GM04503 (cell line): ENCODE results near the gene RPL18A.

Experiments
- DNase-seq: peaks from one replicate; pipeline ENCODE4 v3.0.0-alpha.2; 2012; ENCODE audit warnings: low read depth

Gene RPL18A

DNA sequence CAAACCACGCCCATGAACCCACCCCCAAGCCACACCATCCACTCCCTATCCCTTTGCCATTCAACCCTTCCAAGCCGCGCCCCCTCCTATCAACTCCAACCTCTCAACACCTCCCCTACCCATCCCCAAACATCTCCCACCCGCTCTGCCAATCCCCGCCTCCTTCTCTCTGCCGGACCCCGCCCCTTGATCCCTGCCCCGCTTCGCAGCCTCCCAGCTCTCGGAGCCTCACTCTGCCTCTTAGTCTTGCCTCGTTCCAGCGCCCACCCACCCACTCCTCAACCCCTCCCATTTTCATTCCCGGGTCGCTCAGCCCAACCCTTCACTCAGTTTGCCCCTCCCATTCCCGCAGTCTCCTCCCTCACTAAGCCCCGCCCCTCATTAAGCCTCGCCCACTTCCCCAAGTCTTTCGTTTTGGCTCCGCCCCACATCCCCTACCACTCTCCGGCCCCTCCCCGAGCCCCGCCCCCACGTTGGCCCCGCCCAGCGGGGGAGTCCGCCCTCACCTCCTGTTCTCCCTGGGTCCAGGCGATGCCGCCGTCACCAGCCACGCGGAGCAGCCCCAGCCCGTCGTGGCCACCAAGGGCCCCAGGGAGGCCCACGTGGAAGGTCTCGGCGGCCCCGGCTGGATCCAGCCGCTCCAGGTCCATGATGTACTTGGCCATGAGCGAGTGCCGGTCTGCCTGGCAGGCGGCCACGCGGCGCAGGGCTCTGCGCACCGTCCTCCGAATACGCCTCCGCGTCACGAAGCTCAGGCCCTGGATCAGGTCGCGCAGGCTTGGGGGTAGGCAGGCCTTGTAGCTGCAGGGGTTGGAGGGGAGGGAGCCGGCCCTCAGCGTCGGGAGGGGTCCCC lies 17.7 kb upstream of the RPL18A start:
- no peak for DNase-seq

DNA sequence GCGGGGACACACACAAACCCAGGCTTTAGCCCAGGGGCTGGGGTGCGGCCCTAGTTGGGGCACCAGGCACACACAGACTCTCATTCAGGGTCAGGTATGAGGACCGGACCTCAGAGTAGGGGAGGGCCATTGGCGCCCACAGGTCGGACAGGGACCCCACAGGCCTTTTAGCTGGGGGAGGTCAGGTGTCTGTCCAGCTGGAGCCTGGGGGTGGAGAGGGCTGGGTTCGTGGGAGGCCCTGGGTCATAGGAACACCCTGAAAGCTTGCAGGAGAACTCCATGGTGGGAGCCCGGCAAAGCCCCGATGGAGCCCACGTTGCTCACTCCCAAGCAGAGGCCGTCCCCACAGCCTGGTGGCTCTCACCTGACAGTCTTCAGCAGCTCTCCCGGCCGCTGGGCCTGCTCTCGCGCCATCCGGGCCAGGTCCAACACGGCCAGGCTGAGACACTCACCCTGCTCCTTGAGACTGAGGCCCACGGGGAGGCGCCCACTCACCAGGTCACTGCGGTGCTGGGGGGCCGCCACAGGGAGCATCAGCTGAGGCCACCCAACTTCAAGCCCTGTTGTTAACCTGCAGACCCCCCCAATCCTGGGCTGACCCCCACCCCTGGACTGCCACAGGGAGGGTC lies 16.9 kb upstream of the RPL18A start:
- no peak for DNase-seq

DNA sequence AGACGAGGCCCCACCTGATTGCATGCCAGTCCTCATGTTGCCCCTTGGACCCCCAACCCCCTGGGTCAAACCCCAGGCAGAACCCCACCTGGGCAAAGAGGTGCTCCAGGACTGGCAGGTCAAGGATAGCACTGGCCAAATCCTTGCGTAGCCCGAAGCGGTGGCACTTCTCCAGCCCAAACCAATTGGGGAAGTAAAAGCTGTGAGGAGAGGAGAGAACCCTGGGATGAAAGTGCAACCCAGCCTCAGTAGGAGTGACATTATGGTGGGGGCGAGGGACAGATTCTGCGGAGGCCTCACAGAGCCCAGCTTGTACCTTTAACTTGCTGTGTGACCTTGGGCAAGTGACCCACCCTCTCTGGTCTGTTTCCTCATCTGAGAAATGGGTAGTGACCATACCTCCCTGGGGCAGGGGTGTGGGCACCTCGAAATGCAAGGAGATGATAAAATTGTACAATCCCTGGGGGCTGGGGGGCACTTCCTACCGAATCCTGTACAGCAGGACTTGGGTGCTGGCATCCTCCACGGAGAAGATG lies 16.4 kb upstream of the RPL18A start:
- no peak for DNase-seq

DNA sequence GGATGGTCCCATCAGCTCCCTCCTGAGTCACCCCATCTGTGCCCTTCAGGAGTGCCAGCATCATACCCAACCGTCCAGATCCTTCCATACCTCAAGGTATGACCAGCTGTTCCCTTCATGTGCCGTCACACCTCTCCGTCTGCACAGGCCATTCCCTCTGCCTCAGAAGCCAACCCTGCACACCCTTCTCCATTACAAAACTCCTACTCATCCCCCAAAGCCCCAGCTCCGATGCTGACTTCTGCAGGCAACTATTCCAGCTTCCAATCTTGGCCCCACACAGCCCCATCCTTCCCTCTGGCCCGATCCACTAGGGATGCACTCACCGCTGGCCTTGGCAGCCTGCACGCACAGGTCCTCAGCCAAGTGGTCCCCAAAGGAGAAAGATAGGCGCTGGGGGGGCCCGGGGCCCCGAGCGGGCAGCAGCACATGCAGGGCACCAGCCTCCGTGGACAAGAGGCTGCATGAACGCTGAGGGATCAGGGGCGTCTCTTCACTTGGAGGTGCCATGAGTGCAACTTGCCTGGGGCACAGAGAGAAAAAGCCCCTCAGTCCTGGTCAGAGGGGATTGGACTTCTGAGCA lies 15.7 kb upstream of the RPL18A start:
- DNase-seq = no peak

- no peak for DNase-seq
Observed at GRCh38 chr19:17846146-17846545, 13.6 kb upstream of the RPL18A start.

DNA sequence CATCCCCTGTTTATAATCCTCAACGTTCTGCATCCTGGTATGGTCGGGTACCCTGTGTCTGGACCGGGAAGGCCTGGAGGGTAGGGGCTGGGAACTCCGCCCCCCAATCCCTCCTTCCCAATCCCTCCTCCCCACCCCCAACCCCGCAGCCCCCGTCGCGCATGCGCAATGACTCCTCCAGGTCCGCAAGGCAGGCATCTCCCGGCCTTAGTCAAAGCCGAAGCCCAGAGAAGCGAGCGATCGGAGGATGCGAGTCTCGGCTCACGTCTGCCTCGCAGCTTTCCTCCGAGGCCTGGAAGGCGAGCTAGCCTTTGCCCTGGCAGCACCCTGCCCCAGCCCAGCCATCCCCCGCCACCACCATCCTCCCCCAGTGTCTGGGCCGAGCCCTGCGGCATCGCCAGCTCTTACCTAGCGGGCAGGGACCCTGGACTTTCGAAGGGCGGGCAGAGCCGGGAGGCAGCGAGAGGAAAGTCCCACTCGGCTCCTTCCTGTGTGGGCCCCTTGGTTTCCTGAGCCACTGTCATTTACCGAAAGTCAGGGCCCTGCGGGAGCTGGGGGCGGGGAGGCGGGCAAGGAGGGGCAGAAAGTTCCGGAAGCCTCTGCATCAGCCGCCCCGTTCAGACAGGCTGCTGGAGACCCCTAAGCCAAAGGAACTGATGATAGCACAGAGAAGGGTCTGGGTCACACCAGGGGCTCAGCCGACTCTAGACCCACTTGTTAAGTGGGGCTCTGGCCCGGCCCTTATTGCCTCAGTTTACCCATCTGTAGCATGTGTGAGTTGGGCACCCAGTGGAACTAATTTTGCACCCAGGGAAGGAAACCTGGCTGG lies 12.0 kb upstream of the RPL18A start, which contains the start of gene JAK3:
JAK3 (minus strand) TSS at position 445 of the 829 bp plus-strand sequence. CDS start 3,565 bp downstream, outside the sequence.
- DNase-seq = no peak

DNA sequence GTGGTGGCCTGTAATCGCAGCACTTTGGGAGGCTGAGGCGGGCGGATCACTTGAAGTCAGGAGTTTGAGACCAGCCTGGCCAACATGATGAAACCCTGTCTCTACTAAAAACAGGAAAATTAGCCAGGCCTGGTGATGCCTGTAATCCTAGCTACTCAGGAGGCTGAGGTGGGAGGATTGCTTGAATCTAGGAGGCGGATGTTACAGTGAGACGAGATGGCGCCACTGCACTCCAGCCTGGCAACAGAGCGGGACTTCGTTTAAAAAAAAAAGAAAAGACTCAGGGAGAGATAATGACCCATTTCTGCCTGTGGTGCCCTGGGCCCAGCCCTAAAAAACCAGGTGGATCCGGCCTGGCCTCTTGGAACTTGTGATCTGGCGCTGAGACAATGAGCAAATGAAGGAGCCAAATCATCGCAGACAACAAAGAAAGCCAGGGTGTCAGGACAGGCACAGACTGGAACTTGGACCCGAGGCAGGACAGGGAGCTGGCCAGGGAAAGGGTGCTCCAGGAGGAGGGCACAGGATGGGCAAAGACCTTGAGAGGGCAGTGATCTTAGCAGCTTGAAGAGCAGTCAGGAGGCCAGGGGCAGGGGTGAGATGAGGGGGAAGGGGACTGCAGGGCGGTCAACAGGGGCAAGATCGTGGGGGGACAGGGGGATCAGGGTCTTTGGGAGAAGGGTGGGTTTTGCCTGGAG lies 11.0 kb upstream of the RPL18A start:
- no peak for DNase-seq

DNA sequence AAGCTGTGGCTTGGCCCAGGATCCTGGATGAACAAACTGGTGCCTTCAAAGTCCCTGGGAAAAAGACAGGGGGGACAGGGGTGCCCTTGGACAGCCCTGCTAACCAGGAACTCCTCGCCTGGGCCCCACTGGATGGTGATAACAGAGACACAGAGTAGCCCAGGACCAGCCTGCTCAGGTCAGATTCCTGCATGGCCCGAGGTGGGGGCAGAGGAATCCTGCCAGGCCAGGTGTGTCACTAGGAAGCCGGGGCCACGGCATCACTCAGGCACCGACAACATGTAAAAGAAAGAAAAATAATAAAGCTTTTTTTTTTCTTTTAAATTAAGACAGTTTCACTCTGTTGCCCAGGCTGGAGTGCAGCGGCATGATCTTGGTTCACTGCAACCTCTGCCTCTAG lies 5.6 kb upstream of the RPL18A start:
- DNase-seq = no peak

DNA sequence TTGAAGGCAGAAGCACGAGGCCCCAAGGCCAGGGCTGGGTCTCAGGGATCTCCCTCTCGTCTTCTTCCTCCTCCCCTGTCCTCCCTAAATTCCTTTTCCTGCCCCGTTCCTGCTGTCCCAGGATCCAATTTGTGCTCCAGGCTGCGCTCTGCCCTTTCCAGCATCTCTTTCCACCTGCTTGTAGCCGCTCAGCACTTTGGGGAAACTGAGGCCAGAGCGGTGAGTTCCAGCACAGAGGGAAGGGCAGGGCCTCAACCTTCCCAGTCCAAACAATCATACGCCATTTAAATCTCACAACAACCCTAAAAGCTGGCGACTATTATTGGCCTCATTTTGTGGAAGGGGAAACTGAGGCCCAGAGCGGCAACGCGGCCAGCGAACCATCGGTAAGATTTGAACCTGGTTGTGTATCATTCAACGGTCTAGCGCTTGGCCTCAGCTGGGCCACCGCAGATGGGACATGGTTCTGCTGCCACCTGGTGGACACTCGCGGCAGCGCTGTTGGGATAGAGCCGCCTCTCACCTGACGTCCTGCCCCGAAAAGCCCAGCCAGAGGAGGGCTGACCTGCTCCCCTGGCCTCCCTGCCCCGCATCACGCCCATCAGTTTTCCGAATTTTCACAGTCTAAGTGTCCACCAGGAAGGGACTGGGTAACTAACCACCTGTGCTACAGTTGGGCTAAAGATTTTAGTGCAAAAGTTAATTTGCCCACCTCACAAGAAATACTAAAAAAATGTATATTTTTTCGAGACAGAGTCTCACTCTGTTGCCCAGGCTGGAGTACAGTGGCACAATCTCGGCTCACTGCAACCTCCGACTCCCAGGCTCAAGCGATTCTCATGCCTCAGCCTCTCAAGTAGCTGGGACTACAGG lies 4.2 kb upstream of the RPL18A start:
- DNase-seq = no peak

- DNase-seq = no peak
Observed at GRCh38 chr19:17860331-17860992, 752 bp downstream of the RPL18A start.

DNA sequence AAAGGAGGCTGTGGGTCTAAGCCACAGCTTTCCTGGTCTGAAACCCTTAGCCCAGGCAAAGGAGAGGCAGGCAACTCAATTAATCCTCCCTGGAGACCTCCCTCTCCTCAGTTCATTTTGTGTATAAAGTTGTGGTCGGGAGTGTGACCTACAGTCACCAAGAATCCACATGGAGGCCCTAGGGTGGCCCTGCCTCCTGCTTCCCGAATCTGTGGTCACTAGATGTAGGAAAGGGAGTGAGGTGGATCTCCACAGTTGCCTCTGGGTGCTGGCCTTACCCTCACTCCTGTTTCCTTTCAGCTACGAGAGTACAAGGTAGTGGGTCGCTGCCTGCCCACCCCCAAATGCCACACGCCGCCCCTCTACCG lies 1.3 kb downstream of the RPL18A start:
- no peak for DNase-seq

DNA sequence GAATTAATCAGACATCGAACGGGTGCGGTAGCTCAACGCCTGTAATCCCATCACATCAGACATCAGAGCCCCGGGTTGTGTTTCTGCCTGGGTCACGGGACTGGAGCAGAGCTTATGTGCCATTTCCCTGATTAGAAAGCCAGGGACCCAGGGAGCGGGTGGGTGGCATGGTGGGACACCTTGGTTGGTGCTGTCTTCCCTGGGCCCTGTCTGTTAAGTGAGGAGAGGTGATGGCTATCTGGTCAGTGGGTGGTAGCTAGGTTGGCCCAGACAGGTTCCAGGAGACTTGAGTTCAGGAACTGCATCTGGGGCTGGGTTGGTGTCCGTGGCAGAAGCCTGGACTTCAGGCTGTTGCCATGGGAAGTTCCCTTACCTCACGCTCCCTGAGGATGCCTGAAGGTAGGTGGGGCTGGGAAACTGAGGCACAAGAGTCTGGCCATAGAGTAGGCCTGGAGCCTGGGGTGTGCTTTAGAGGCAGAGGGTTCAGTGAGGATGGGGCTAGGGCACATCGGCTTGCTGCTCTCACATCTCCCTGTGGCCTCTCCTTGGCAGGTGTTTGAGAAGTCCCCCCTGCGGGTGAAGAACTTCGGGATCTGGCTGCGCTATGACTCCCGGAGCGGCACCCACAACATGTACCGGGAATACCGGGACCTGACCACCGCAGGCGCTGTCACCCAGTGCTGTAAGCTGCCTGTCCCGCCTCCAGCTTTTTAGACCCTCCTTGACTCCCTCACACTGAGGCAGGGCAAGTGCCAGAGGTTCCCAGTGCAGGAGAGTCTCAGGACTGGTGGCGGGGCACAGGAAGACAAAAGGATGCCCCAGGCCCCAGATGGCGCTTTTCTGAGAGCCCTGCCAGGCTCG lies 2.1 kb downstream of the RPL18A start:
- DNase-seq = no peak

- no peak for DNase-seq
Observed at GRCh38 chr19:17862711-17863519, 3.2 kb downstream of the RPL18A start.

- no peak for DNase-seq
Observed at GRCh38 chr19:17863520-17864182, 3.9 kb downstream of the RPL18A start.

DNA sequence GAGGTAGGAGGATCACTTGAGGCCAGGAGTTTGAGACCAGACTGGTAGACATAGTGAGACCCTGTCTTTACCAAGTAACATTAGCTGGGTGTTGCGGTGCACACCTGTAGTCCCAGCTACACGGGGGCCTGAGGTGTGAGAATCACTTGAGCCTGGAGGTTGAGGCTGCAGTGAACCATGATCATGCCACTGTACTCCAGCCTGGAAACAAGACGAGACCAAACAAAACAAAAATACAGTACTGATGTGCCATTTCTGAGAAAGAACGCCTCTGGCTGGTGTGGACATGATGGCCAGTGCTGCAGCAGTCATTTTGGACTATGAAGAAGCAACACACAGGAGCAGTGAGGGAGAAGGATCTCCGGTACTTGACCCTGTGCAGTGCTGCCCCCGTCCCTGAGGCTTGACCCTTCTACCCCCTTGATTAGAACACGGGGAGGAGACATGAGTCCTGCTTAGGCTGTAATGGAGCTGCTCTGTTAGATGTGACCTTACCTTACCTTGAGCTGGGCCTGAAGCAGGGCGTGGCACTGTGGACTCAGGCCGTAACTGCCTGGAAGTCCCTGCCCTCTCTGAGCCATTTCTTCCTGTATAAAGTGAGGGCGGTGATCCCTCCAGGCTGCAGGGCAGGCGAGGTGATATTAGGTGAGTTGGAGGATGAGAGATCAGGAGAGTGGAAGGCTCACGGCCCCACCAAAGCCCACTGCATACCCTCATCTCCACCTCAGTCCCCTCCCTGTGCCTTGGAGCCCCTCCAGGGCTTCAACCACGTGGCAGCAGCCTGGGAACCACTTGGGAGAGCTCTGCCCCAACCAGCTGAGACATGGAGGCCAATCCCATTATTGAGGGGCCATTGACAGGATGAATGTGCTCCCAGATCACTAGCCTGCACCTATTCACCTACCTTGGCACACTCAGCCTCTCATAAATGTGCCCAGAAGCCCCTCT lies 5.9 kb downstream of the RPL18A start:
- DNase-seq = no peak

GRCh38 chr19:17866312-17866963 lies 6.7 kb downstream of the RPL18A start:
- DNase-seq = no peak
